K562 (cell line): ENCODE data around the gene ELF1. TPM values are rescaled to one million over a fixed set of nuclear protein-coding genes. Genes with fewer than 3 reads are reported as not detected.

Experiments
- BRF1 ChIP-seq: IDR thresholded peaks from 3 replicates; pipeline ENCODE4 v1.6.1; 2011; ENCODE audit warnings: borderline replicate concordance, mild to moderate bottlenecking; ENCODE audit not compliant: insufficient read length; ENCODE audit errors: extremely low read depth
- CBX2 ChIP-seq: fragments of 200-600 bp; sonication (generic); IDR thresholded peaks from one replicate; pipeline ENCODE4 v1.6.1; 2012; ENCODE audit warnings: mild to moderate bottlenecking, low read length, inconsistent platforms; ENCODE audit not compliant: insufficient read depth, poor library complexity, severe bottlenecking
- CHAMP1 ChIP-seq: fragments of 450-650 bp; IDR thresholded peaks from 2 replicates; pipeline ENCODE4 v1.6.1; 2016; ENCODE audit warnings: mild to moderate bottlenecking
- DPF2 ChIP-seq: fragments of 450-650 bp; IDR thresholded peaks from 2 replicates; pipeline ENCODE4 v1.6.1; 2016
- ELF2 ChIP-seq: fragments of 250-450 bp; sonication (Bioruptor Pico); IDR thresholded peaks from 2 replicates; pipeline ENCODE4 v1.5.0; 2021; ENCODE audit warnings: mild to moderate bottlenecking
- GABPB1 ChIP-seq: sonication (generic); formaldehyde crosslinking; IDR thresholded peaks from 2 replicates; pipeline ENCODE4 v1.8.0; 2022; ENCODE audit warnings: mild to moderate bottlenecking, missing genetic modification reagents
- HES1 ChIP-seq: fragments of 450-650 bp; IDR thresholded peaks from 2 replicates; pipeline ENCODE4 v1.6.1; 2016; ENCODE audit warnings: low read depth, mild to moderate bottlenecking, moderate library complexity
- HNRNPK ChIP-seq: fragments of 200-400 bp; formaldehyde crosslinking; IDR thresholded peaks from one replicate; pipeline ENCODE4 v1.6.1; 2018; ENCODE audit warnings: mild to moderate bottlenecking, low read depth, low read length; ENCODE audit not compliant: poor library complexity, severe bottlenecking
- KAT2B ChIP-seq: IDR thresholded peaks from one replicate; pipeline ENCODE4 v1.6.1; 2012; ENCODE audit warnings: low read depth, mild to moderate bottlenecking, control low read depth, inconsistent platforms, low read length, moderate library complexity
- MAFG ChIP-seq: fragments of 450-650 bp; conservative IDR thresholded peaks from 2 replicates; pipeline ENCODE4 v1.6.1; 2016; ENCODE audit warnings: missing genetic modification characterization, missing compliant biosample characterization
- MCM3 ChIP-seq: fragments of 450-650 bp; IDR thresholded peaks from 2 replicates; pipeline ENCODE4 v1.6.1; 2016
- NCOA2 ChIP-seq, 2 experiments: fragments of 450-650 bp; IDR thresholded peaks; 2 replicates each; pipeline ENCODE4 v1.6.1; 2018; ENCODE audit warnings: mild to moderate bottlenecking in 2 of 2, moderate library complexity in 1 of 2; ENCODE audit not compliant: partially characterized antibody in 2 of 2
- NFIC ChIP-seq: fragments of 450-650 bp; IDR thresholded peaks from 2 replicates; pipeline ENCODE4 v1.6.1; 2017; ENCODE audit warnings: mild to moderate bottlenecking, inconsistent platforms
- OTX1 ChIP-seq: fragments of 450-650 bp; formaldehyde crosslinking; IDR thresholded peaks from 2 replicates; pipeline ENCODE4 v1.4.0; 2022; ENCODE audit warnings: mild to moderate bottlenecking
- POLR3G ChIP-seq: IDR thresholded peaks from 2 replicates; pipeline ENCODE4 v1.6.1; 2011; ENCODE audit not compliant: insufficient read length, insufficient replicate concordance; ENCODE audit errors: extremely low read depth
- SIRT6 ChIP-seq: IDR thresholded peaks from one replicate; pipeline ENCODE4 v1.6.1; 2012; ENCODE audit warnings: low read depth, mild to moderate bottlenecking, control low read depth, inconsistent platforms, low read length, moderate library complexity
- SREBF2 ChIP-seq: sonication (generic); formaldehyde crosslinking; IDR thresholded peaks from 2 replicates; pipeline ENCODE4 v1.4.0; 2020; ENCODE audit warnings: mild to moderate bottlenecking, missing genetic modification reagents
- TFAP4 ChIP-seq: sonication (generic); formaldehyde crosslinking; IDR thresholded peaks from 2 replicates; pipeline ENCODE4 v1.8.0; 2022; ENCODE audit warnings: missing genetic modification reagents, mild to moderate bottlenecking, moderate library complexity, borderline replicate concordance
- TRIM24 ChIP-seq, 2 experiments: fragments of 450-650 bp; IDR thresholded peaks; 2 replicates each; pipeline ENCODE4 v1.6.1; 2016
- ZBTB8A ChIP-seq: fragments of 450-650 bp; IDR thresholded peaks from 2 replicates; pipeline ENCODE4 v1.6.1; 2018; ENCODE audit warnings: mild to moderate bottlenecking, moderate library complexity; ENCODE audit not compliant: partially characterized antibody
- ZNF12 ChIP-seq: sonication (generic); formaldehyde crosslinking; IDR thresholded peaks from 2 replicates; pipeline ENCODE4 v1.4.0; 2020; ENCODE audit warnings: mild to moderate bottlenecking, missing genetic modification reagents
- ZNF280B ChIP-seq: fragments of 250-450 bp; sonication (Bioruptor Pico); IDR thresholded peaks from 2 replicates; pipeline ENCODE4 v1.5.1; 2021; ENCODE audit warnings: mild to moderate bottlenecking
- ZNF551 ChIP-seq: fragments of 250-450 bp; sonication (Bioruptor Pico); IDR thresholded peaks from 2 replicates; pipeline ENCODE4 v1.5.0; 2021; ENCODE audit warnings: mild to moderate bottlenecking, moderate library complexity
- ZNF766 ChIP-seq: fragments of 200-800 bp; sonication (Bioruptor generic); conservative IDR thresholded peaks from 2 replicates; pipeline ENCODE4 v1.6.1; 2016; ENCODE audit warnings: missing genetic modification characterization, missing compliant biosample characterization
- ZZZ3 ChIP-seq: fragments of 450-650 bp; IDR thresholded peaks from 2 replicates; pipeline ENCODE4 v1.6.1; 2016; ENCODE audit warnings: antibody characterized with exemption, mild to moderate bottlenecking, moderate library complexity
- polyA plus RNA-seq, 8 experiments: library from polyadenylated mRNA; depleted of rRNA in 4 of 8; stranded (reverse) in 5 of 8; unstranded in 3 of 8; fragments of >200 nt; fragmentation: Nextera tagmentation in 2 of 8; fragmentation: Illumina TruSeq in 1 of 8; extraction: Ambion mirVana in 2 of 8; extraction: Trizol in 1 of 8; gene quantifications; 2 replicates each; pipeline versions ENCODE4 v1.2.1 to v1.2.3, GENCODE V29; 2011 to 2014; ENCODE audit warnings: inconsistent platforms in 1 of 8, missing spikeins in 1 of 8
- total RNA-seq, 7 experiments: library from RNA; depleted of rRNA in 6 of 7; stranded (reverse); fragments of >200 nt in 6 of 7; fragmentation: Illumina TruSeq in 2 of 7; extraction: Trizol in 2 of 7; gene quantifications; 2 replicates each; pipeline versions ENCODE4 v1.2.1 to v1.2.3, GENCODE V29; 2011 to 2021; ENCODE audit warnings: low replicate concordance in 1 of 7

Gene ELF1
- total and polyA plus RNA-seq, 9 of the 15 experiments (the other 6 are each of a cell fraction or from before 2014, with no cell fraction given): 24.7 to 54.4 (median 33.4) TPM

GRCh38 chr13:41060082-41060723, 41.1 kb upstream of the ELF1 start (continued):
- TF ChIP-seq HES1 (no peak), ZZZ3 (no peak), TRIM24 (IDR thresholded peaks at IDR 0.05) (peak in 1 of 2 experiments; percentile 12; a peak in 1 of 4 replicates), BRF1 (no peak), MAFG (tag) (no peak), SIRT6 (no peak), ZNF766 (CRISPR knock-in tag) (peak; percentile 69; the same call in 1 of the 2 replicates), ZNF12 (CRISPR knock-in tag) (no peak), DPF2 (peak; percentile 44; the same call in 1 of the 2 replicates), NFIC (no peak), NCOA2 (IDR thresholded peaks at IDR 0.05; ENCODE audit: partially characterized antibody in 2 of 2) (no peak), CHAMP1 (no peak), ZBTB8A (no peak), HNRNPK (no peak), GABPB1 (CRISPR knock-in tag) (no peak; the same call in 1 of the 2 replicates), ZNF280B (CRISPR knock-in tag) (no peak), ZNF551 (no peak), OTX1 (CRISPR knock-in tag) (no peak), SREBF2 (no peak), MCM3 (no peak), TFAP4 (CRISPR knock-in tag) (no peak), ELF2 (CRISPR knock-in tag) (no peak), CBX2 (no peak), KAT2B (no peak), POLR3G (no peak)
